NCI-H2227 treated with DMSO at 0.1 percent for 48 hours (cell line): ENCODE measurements around the gene FBXO36.

ENCODE experiments used
- DNase-seq: peaks from one replicate; lab custom pipeline; 2025; lab: John Stamatoyannopoulos, UW

The FBXO36 gene

DNA sequence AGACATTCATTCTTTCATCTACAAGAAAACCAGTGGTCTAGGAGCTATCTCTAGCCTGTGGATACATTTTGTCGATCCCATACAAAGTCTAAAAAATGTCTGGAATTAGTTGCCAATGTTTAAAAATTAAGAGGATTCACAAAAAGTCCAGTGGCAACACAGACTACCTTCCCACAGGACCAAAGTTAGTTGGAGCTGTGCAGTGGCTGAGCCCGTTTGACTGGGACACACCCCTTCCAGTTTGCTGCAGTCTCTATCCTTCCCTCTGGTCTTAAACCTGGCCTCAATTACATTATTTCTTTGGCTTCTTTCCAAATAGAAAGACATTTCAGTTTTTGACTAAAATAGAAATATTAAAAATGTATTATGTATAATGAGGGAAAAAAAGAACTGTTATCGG, 127.8 kb downstream of the FBXO36 start:
- DNase-seq: no peak

DNA sequence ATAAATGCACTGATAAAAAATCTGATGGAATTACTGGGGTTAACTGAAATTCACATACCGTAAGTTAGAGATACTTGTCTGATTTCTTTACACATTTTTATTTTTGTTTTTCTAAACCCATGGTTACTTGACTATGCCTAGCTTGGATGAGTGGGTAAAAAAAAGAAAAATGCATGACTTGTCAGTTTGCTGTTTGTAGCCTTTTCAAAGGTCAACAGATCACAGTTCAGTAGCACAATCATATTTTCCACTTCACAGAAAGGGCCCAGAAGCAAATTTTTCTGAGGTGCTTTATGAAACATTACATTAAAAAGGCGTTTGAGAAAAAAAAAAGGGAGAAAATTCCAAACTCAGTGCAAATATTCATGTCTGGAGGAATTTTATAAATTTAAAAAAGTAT, 130.0 kb downstream of the FBXO36 start:
- no peak for DNase-seq

DNA sequence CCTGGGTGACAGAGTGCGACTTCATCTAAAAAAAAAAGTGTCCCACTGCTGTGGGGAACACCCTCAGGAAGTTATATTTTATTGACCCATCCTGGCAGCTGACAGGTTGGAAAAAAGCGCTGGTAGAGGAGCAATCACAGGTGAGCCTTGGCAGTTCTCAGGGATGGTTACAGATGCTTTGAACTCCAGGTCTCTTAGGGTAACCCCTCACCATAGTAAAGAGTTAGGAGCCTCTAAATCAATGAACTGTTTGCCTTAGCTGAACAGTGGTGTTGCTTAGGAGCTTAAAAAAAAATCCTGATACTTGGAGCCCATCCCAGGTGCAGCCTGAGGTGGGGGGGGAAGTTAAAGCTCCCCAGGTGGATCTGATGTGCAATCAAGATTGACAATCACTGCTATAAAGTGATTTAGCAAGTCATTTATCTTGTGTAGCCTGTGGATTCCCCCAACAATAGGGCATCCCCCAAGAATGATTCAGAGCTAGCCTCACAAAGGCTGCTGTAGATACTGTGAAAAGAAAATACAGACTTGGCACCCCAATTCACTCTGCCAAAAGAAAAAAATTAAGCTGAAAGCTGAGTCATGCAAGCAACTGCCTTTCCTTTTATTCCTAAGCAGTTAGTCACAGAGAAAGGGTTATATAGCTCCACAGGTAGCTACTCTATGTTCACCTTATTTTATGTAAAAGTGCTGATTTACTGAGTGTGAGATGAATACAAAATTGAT, 131.6 kb downstream of the FBXO36 start:
- DNase-seq: no peak

GRCh38 chr2:230060672-230061293, 138.5 kb downstream of the FBXO36 start:
- DNase-seq: no peak
